Keratinocyte (primary cell): Measurements from ENCODE around the gene IKZF5. TPM values are rescaled to one million over a fixed set of nuclear protein-coding genes. Genes with fewer than 3 reads are reported as not detected.

Experiments used
- DNase-seq: peaks from one replicate; pipeline ENCODE4 v3.0.0-alpha.2; 2011; ENCODE audit warnings: low read depth, missing footprints, low spot score
- FAIRE-seq: peaks from 2 replicates; lab custom pipeline; 2011; peaks lifted over from hg19 to GRCh38; lab: Jason Lieb, UNC
- H2AFZ ChIP-seq: 2 replicates; pipeline ENCODE4 v1.6.0; 2012; ENCODE audit warnings: low read length, control low read depth, inconsistent platforms; ENCODE audit not compliant: control insufficient read depth
- H3K27ac ChIP-seq: 2 replicates; pipeline ENCODE4 v1.5.1; 2011; ENCODE audit warnings: low read length; ENCODE audit not compliant: control insufficient read depth, insufficient read depth
- H3K27me3 ChIP-seq: 3 replicates; pipeline ENCODE4 v1.6.0; 2011; ENCODE audit warnings: low read length; ENCODE audit not compliant: control insufficient read depth, insufficient read depth; ENCODE audit errors: extremely low read depth
- H3K36me3 ChIP-seq, 2 experiments: 2 replicates in 1 of 2; 3 replicates in 1 of 2; pipeline ENCODE4 v1.5.1; 2011; ENCODE audit warnings: low read length in 2 of 2, mild to moderate bottlenecking in 1 of 2; ENCODE audit not compliant: control insufficient read depth in 2 of 2, insufficient read depth in 2 of 2; ENCODE audit errors: extremely low read depth in 1 of 2
- H3K4me1 ChIP-seq: 3 replicates; pipeline ENCODE4 v1.5.1; 2011; ENCODE audit warnings: low read length; ENCODE audit not compliant: control insufficient read depth, insufficient read depth; ENCODE audit errors: extremely low read depth
- H3K4me2 ChIP-seq: 3 replicates; pipeline ENCODE4 v1.6.0; 2011; ENCODE audit warnings: low read depth, low read length; ENCODE audit not compliant: control insufficient read depth, insufficient read depth; ENCODE audit errors: extremely low read depth
- H3K4me3 ChIP-seq, 3 experiments: fragments of 200-600 bp in 1 of 3; sonication (generic) in 1 of 3; 2 replicates in 2 of 3; 3 replicates in 1 of 3; pipeline ENCODE4 v1.5.1; 2011 to 2016; ENCODE audit warnings: low read length in 3 of 3, mild to moderate bottlenecking in 3 of 3, control low read depth in 2 of 3, inconsistent platforms in 1 of 3, low read depth in 1 of 3, mixed read lengths in 1 of 3, mixed run types in 1 of 3, moderate library complexity in 1 of 3; ENCODE audit not compliant: control insufficient read depth in 2 of 3, insufficient read depth in 2 of 3; ENCODE audit errors: extremely low read depth in 1 of 3
- H3K79me2 ChIP-seq: 2 replicates; pipeline ENCODE4 v1.6.0; 2012; ENCODE audit warnings: low read length; ENCODE audit not compliant: control insufficient read depth, insufficient read depth
- H3K9ac ChIP-seq: 3 replicates; pipeline ENCODE4 v1.6.0; 2011; ENCODE audit warnings: low read length; ENCODE audit not compliant: control insufficient read depth, insufficient read depth; ENCODE audit errors: extremely low read depth
- H3K9me1 ChIP-seq: 3 replicates; pipeline ENCODE4 v1.6.0; 2011; ENCODE audit warnings: low read length; ENCODE audit not compliant: control insufficient read depth, insufficient read depth; ENCODE audit errors: extremely low read depth
- H3K9me3 ChIP-seq: 2 replicates; pipeline ENCODE4 v1.5.1; 2012; ENCODE audit warnings: low read depth, low read length; ENCODE audit not compliant: control insufficient read depth
- H4K20me1 ChIP-seq: 3 replicates; pipeline ENCODE4 v1.6.0; 2011; ENCODE audit warnings: low read length; ENCODE audit not compliant: control insufficient read depth, insufficient read depth; ENCODE audit errors: extremely low read depth
- EZH2 ChIP-seq: IDR thresholded peaks from one replicate; pipeline ENCODE4 v1.6.1; 2012; ENCODE audit warnings: inconsistent platforms, mild to moderate bottlenecking, low read length, moderate library complexity
- dilution Hi-C: fragments of 300-500 bp; cut with MboI; formaldehyde crosslinking; loops from one replicate; pipeline ENCODE4 v1.7.0; 2020; ENCODE audit warnings: low sequenced_read_pairs; ENCODE audit not compliant: extremely low pct_ligation_motif_present
- polyA plus RNA-seq, 5 experiments: library from polyadenylated mRNA; depleted of rRNA in 3 of 5; stranded (reverse) in 3 of 5; stranded (forward) in 1 of 5; unstranded in 1 of 5; fragments of >200 nt; gene quantifications; 1 replicate in 1 of 5; 2 replicates in 3 of 5; 3 replicates in 1 of 5; pipeline versions ENCODE4 v1.2.1 to v1.2.3, GENCODE V29; 2011 to 2012; ENCODE audit warnings: missing spikeins in 2 of 5, low read depth in 1 of 5, low replicate concordance in 1 of 5
- TF ChIP-seq, protein P1 (sequence below), 3 experiments: IDR thresholded peaks in 1 of 3; conservative IDR thresholded peaks in 1 of 3; optimal IDR thresholded peaks in 1 of 3; 2 replicates in 2 of 3; 3 replicates in 1 of 3; pipeline versions ENCODE3 to v1.5.1; 2011; ENCODE audit warnings: low read length in 3 of 3, mild to moderate bottlenecking in 3 of 3, moderate library complexity in 2 of 3, control low read depth in 1 of 3, inconsistent platforms in 1 of 3; ENCODE audit not compliant: insufficient read depth in 2 of 3; ENCODE audit errors: extremely low read depth in 1 of 3

IKZF5 gene
- polyA plus RNA-seq, 1 donor (not counting 4 experiments of a cell fraction or from before 2014, with no cell fraction given): 6.5 TPM

DNA sequence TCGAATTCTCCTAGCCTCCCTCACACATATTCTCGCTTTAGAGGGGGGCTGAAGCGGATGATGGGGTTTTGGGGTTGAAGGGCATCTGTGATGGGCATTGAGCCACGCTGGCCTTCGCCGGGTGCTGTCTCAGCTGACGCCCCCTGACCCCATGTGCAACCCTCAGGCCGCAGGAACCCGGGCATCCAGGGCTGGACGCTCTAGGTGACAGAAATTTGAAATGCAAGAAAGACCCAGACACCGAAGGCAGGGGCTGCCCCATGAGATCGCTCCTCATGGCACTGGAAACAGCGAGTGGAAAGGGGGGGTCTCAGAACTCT, 53.9 kb downstream of the IKZF5 start:
- Histone ChIP-seq H2AFZ (peak overlapping the region; percentile 100), H3K9ac (no peak overlapping the region), H3K4me2 (peak overlapping the region; percentile 81), H3K9me1 (no peaks in the 10 kb centered on the region), H4K20me1 (no peaks in the 10 kb centered on the region), H3K4me1 (peaks cover 7% of the 10 kb centered on the region), H3K27me3 (no peaks in the 10 kb centered on the region), H3K4me3 (peak overlapping the region in 1 of 3 experiments; percentile 40), H3K9me3 (peaks cover 2% of the 10 kb centered on the region), H3K36me3 (peaks cover 0 to 3% of the 10 kb centered on the region in 2 experiments), H3K79me2 (peaks cover 8% of the 10 kb centered on the region), H3K27ac (no peak overlapping the region)
- DNase-seq (no peak), FAIRE-seq (no peak)
- no peak for TF ChIP-seq EZH2
- TF ChIP-seq, protein P1, sequence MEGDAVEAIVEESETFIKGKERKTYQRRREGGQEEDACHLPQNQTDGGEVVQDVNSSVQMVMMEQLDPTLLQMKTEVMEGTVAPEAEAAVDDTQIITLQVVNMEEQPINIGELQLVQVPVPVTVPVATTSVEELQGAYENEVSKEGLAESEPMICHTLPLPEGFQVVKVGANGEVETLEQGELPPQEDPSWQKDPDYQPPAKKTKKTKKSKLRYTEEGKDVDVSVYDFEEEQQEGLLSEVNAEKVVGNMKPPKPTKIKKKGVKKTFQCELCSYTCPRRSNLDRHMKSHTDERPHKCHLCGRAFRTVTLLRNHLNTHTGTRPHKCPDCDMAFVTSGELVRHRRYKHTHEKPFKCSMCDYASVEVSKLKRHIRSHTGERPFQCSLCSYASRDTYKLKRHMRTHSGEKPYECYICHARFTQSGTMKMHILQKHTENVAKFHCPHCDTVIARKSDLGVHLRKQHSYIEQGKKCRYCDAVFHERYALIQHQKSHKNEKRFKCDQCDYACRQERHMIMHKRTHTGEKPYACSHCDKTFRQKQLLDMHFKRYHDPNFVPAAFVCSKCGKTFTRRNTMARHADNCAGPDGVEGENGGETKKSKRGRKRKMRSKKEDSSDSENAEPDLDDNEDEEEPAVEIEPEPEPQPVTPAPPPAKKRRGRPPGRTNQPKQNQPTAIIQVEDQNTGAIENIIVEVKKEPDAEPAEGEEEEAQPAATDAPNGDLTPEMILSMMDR (optimal IDR thresholded peaks at IDR 0.05 in 1 of 3, IDR thresholded peaks at IDR 0.05 in 1 of 3, conservative IDR thresholded peaks at IDR 0.05 in 1 of 3; ENCODE audit: extremely low read depth in 1 of 3, insufficient read depth in 2 of 3, low read length in 3 of 3): no peak
- dilution Hi-C loops: no loop called here

DNA sequence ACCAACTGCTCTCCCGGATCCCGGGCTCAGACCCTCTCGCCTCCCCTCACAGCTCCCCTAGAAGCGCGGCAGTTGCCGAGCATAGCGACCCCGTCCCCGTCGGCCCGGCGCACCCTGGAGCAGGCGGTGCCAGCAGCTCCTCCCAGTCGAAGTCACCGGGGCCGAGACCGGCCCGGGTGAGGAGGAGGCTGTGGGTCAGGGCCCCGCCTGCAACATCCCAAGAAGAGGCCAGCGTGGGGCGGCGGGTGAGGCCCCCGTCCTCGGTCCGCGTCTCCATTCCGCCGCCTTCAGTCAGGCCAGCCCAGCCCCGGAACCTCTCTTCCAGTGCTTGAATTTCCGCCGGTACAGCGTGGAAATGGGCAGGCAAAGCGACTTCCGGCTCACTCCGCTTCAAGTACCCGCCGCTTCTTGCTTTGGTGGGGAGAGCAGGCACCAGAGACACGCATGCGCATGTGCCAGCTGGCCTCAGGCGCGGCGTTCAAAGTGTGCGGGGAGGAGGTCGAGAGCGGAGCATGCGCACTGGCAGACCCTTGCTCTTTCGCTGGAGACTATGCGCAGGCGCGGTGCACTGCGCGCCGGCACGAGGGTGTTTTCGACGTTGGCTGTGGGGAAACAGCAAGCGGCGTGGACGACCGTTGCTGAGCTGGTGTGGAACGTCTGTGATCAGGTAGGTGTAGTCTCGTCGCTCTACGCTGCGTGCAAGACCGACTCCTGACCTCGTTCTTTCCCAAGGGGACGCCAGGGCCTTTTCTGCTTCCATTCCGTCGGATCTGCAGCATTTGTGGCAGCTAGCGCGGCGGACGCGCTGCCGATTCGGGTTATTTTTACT, 54.5 kb downstream of the IKZF5 start, which contains the start of gene C10orf88:
Gene C10orf88 (minus strand): TSS at position 326 of the 829 bp plus-strand sequence. CDS start 49 bp downstream, at position 277.
- Histone ChIP-seq H3K9ac (peak within 1 kb of the TSS; percentile 83), H3K27me3 (no peaks in the 10 kb centered on the region), H4K20me1 (no peaks in the 10 kb centered on the region), H3K36me3 (peaks cover 2 to 3% of the 10 kb centered on the region in 2 experiments), H3K4me1 (peaks cover 7% of the 10 kb centered on the region), H3K4me3 (peak within 1 kb of the TSS; percentile 73 to 90 (median 75)), H3K9me3 (peaks cover 2% of the 10 kb centered on the region), H3K9me1 (no peaks in the 10 kb centered on the region), H2AFZ (peak within 1 kb of the TSS; percentile 100), H3K79me2 (peaks cover 8% of the 10 kb centered on the region), H3K27ac (peak within 1 kb of the TSS; percentile 62), H3K4me2 (peak within 1 kb of the TSS; percentile 83)
- dilution Hi-C loops: no loop called here
- TF ChIP-seq EZH2: no peak
- TF ChIP-seq, protein P1 (optimal IDR thresholded peaks at IDR 0.05 in 1 of 3, IDR thresholded peaks at IDR 0.05 in 1 of 3, conservative IDR thresholded peaks at IDR 0.05 in 1 of 3; ENCODE audit: extremely low read depth in 1 of 3, insufficient read depth in 2 of 3, low read length in 3 of 3): no peak
- DNase-seq: peak; percentile 96
- FAIRE-seq: peak; percentile 66
